K562 (cell line): ENCODE results near the gene NRARP. TPM values are rescaled to one million over a fixed set of nuclear protein-coding genes. Genes with fewer than 3 reads are reported as not detected.

ENCODE experiments used
- CREB1 ChIP-seq, 2 experiments: sonication (generic) in 1 of 2; formaldehyde crosslinking in 1 of 2; IDR thresholded peaks; 2 replicates each; pipeline versions ENCODE4 v1.6.1 to v1.8.0; 2012 to 2022; ENCODE audit warnings: inconsistent platforms in 1 of 2, mild to moderate bottlenecking in 1 of 2, missing genetic modification reagents in 1 of 2, moderate library complexity in 1 of 2
- FOXJ3 ChIP-seq: sonication (generic); formaldehyde crosslinking; IDR thresholded peaks from 2 replicates; pipeline ENCODE4 v1.4.0; 2020; ENCODE audit warnings: mild to moderate bottlenecking, missing genetic modification reagents
- MAFK ChIP-seq: IDR thresholded peaks from 2 replicates; pipeline ENCODE4 v1.6.1; 2011; ENCODE audit warnings: low read length, improper control_type of control experiment
- RBM17 ChIP-seq: fragments of 200-400 bp; formaldehyde crosslinking; IDR thresholded peaks from 2 replicates; pipeline ENCODE4 v1.6.1; 2017; ENCODE audit warnings: low read depth, mild to moderate bottlenecking, low read length, borderline replicate concordance
- TEAD2 ChIP-seq: fragments of 450-650 bp; IDR thresholded peaks from 2 replicates; pipeline ENCODE4 v1.6.1; 2016; ENCODE audit warnings: missing genetic modification characterization, control low read depth, missing compliant biosample characterization
- ZNF12 ChIP-seq: sonication (generic); formaldehyde crosslinking; IDR thresholded peaks from 2 replicates; pipeline ENCODE4 v1.4.0; 2020; ENCODE audit warnings: mild to moderate bottlenecking, missing genetic modification reagents
- ZNF175 ChIP-seq: fragments of 200-800 bp; sonication (Bioruptor generic); IDR thresholded peaks from 2 replicates; pipeline ENCODE4 v1.6.1; 2016; ENCODE audit warnings: low read depth, mild to moderate bottlenecking, missing genetic modification characterization, missing compliant biosample characterization
- ZNF197 ChIP-seq: fragments of 200-800 bp; sonication (Bioruptor generic); IDR thresholded peaks from 2 replicates; pipeline ENCODE4 v1.6.1; 2016; ENCODE audit warnings: low read depth, missing genetic modification characterization, missing compliant biosample characterization
- ZNF3 ChIP-seq: fragments of 250-450 bp; sonication (Bioruptor Pico); IDR thresholded peaks from 2 replicates; pipeline ENCODE4 v1.5.0; 2021; ENCODE audit warnings: mild to moderate bottlenecking, moderate library complexity
- ZNF707 ChIP-seq: fragments of 250-450 bp; sonication (Bioruptor Pico); conservative IDR thresholded peaks from 2 replicates; pipeline ENCODE4 v1.8.0; 2022; ENCODE audit warnings: inconsistent platforms, mild to moderate bottlenecking, moderate library complexity
- polyA plus RNA-seq, 8 experiments: library from polyadenylated mRNA; depleted of rRNA in 4 of 8; stranded (reverse) in 5 of 8; unstranded in 3 of 8; fragments of >200 nt; fragmentation: Nextera tagmentation in 2 of 8; fragmentation: Illumina TruSeq in 1 of 8; extraction: Ambion mirVana in 2 of 8; extraction: Trizol in 1 of 8; gene quantifications; 2 replicates each; pipeline versions ENCODE4 v1.2.1 to v1.2.3, GENCODE V29; 2011 to 2014; ENCODE audit warnings: inconsistent platforms in 1 of 8, missing spikeins in 1 of 8
- total RNA-seq, 7 experiments: library from RNA; depleted of rRNA in 6 of 7; stranded (reverse); fragments of >200 nt in 6 of 7; fragmentation: Illumina TruSeq in 2 of 7; extraction: Trizol in 2 of 7; gene quantifications; 2 replicates each; pipeline versions ENCODE4 v1.2.1 to v1.2.3, GENCODE V29; 2011 to 2021; ENCODE audit warnings: low replicate concordance in 1 of 7
- TF ChIP-seq, protein P1 (sequence below): fragments of 250-450 bp; sonication (Bioruptor Pico); IDR thresholded peaks from 2 replicates; pipeline ENCODE4 v1.4.0; 2020
- TF ChIP-seq, protein P2 (sequence below): fragments of 250-450 bp; sonication (Bioruptor Pico); IDR thresholded peaks from 2 replicates; pipeline ENCODE4 v1.4.0; 2020; ENCODE audit warnings: mild to moderate bottlenecking, moderate library complexity
- TF ChIP-seq, protein P3 (sequence below), 2 experiments: fragments of 450-650 bp in 1 of 2; IDR thresholded peaks; 2 replicates each; pipeline ENCODE4 v1.6.1; 2011 to 2017; ENCODE audit warnings: low read depth in 2 of 2, antibody characterized with exemption in 1 of 2, borderline replicate concordance in 1 of 2, low read length in 1 of 2, mild to moderate bottlenecking in 1 of 2, mixed read lengths in 1 of 2; ENCODE audit not compliant: control insufficient read depth in 1 of 2
- TF ChIP-seq, protein P4 (sequence below): fragments of 450-650 bp; IDR thresholded peaks from 2 replicates; pipeline ENCODE4 v1.6.1; 2016; ENCODE audit warnings: low read depth, mild to moderate bottlenecking, moderate library complexity

The NRARP gene
- total and polyA plus RNA-seq, 9 of the 15 experiments (the other 6 are each of a cell fraction or from before 2014, with no cell fraction given): 2.0 to 24.5 (median 7.2) TPM; not detected in 2

DNA sequence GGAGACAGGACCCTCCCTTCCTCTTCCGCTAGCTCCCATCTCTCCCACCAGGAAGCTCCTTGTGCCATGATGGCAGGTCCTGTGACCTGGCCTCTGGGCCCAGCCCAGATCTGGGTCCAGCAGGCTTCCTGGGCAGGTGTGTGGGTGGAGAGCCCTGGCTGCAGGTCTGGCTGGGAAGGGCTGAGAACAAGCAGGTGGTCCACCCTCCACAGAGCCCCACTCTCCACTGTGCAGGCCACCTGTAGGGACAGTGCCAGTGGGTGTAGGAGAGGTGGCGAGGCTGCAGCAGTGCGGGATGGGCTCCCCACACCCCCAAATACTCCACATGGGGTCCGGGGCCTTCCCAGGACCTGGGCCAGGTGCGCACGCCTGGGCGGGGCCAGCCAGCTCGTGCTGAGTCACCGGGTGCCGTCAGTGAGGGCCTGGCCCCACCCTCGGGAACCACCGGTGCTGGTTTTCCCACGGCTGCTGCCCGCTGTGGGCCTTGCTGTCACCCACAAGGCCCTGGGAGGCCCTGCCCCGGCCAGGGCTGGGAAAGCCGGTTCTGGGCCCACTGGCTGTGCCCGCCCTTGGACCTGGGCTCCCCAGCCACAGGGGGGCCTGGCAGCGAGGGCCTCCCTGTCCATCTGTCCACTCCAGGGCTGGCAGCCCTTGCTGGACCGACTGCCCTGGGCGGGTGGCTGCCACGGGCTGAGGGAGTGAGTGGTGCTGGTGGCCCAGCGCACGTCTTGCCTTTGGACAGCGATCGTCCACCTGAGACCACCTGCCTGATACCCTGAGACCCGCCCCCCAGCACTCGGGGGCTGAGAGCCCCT lies 9.3 kb upstream of the NRARP start (continued):
- TF ChIP-seq ZNF197 (CRISPR knock-in tag) (no peak), TEAD2 (tag) (no peak), ZNF707 (CRISPR knock-in tag) (no peak), MAFK (peak; percentile 34; the same call in 1 of the 2 replicates), ZNF175 (CRISPR knock-in tag) (no peak), ZNF12 (no peak), ZNF3 (CRISPR knock-in tag) (no peak), RBM17 (no peak), FOXJ3 (CRISPR knock-in tag) (no peak), CREB1 (IDR thresholded peaks at IDR 0.05) (no peak), CREB1 (CRISPR knock-in tag; IDR thresholded peaks at IDR 0.05) (peak; percentile 57; the same call in 1 of the 2 replicates)
- TF ChIP-seq, protein P1, sequence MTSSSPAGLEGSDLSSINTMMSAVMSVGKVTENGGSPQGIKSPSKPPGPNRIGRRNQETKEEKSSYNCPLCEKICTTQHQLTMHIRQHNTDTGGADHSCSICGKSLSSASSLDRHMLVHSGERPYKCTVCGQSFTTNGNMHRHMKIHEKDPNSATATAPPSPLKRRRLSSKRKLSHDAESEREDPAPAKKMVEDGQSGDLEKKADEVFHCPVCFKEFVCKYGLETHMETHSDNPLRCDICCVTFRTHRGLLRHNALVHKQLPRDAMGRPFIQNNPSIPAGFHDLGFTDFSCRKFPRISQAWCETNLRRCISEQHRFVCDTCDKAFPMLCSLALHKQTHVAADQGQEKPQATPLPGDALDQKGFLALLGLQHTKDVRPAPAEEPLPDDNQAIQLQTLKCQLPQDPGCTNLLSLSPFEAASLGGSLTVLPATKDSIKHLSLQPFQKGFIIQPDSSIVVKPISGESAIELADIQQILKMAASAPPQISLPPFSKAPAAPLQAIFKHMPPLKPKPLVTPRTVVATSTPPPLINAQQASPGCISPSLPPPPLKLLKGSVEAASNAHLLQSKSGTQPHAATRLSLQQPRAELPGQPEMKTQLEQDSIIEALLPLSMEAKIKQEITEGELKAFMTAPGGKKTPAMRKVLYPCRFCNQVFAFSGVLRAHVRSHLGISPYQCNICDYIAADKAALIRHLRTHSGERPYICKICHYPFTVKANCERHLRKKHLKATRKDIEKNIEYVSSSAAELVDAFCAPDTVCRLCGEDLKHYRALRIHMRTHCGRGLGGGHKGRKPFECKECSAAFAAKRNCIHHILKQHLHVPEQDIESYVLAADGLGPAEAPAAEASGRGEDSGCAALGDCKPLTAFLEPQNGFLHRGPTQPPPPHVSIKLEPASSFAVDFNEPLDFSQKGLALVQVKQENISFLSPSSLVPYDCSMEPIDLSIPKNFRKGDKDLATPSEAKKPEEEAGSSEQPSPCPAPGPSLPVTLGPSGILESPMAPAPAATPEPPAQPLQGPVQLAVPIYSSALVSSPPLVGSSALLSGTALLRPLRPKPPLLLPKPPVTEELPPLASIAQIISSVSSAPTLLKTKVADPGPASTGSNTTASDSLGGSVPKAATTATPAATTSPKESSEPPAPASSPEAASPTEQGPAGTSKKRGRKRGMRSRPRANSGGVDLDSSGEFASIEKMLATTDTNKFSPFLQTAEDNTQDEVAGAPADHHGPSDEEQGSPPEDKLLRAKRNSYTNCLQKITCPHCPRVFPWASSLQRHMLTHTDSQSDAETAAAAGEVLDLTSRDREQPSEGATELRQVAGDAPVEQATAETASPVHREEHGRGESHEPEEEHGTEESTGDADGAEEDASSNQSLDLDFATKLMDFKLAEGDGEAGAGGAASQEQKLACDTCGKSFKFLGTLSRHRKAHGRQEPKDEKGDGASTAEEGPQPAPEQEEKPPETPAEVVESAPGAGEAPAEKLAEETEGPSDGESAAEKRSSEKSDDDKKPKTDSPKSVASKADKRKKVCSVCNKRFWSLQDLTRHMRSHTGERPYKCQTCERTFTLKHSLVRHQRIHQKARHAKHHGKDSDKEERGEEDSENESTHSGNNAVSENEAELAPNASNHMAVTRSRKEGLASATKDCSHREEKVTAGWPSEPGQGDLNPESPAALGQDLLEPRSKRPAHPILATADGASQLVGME (CRISPR knock-in tag): no peak
- TF ChIP-seq, protein P2, sequence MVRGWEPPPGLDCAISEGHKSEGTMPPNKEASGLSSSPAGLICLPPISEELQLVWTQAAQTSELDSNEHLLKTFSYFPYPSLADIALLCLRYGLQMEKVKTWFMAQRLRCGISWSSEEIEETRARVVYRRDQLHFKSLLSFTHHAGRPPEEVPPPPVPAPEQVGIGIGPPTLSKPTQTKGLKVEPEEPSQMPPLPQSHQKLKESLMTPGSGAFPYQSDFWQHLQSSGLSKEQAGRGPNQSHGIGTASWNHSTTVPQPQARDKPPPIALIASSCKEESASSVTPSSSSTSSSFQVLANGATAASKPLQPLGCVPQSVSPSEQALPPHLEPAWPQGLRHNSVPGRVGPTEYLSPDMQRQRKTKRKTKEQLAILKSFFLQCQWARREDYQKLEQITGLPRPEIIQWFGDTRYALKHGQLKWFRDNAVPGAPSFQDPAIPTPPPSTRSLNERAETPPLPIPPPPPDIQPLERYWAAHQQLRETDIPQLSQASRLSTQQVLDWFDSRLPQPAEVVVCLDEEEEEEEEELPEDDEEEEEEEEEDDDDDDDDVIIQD (CRISPR knock-in tag): no peak
- TF ChIP-seq, protein P3, sequence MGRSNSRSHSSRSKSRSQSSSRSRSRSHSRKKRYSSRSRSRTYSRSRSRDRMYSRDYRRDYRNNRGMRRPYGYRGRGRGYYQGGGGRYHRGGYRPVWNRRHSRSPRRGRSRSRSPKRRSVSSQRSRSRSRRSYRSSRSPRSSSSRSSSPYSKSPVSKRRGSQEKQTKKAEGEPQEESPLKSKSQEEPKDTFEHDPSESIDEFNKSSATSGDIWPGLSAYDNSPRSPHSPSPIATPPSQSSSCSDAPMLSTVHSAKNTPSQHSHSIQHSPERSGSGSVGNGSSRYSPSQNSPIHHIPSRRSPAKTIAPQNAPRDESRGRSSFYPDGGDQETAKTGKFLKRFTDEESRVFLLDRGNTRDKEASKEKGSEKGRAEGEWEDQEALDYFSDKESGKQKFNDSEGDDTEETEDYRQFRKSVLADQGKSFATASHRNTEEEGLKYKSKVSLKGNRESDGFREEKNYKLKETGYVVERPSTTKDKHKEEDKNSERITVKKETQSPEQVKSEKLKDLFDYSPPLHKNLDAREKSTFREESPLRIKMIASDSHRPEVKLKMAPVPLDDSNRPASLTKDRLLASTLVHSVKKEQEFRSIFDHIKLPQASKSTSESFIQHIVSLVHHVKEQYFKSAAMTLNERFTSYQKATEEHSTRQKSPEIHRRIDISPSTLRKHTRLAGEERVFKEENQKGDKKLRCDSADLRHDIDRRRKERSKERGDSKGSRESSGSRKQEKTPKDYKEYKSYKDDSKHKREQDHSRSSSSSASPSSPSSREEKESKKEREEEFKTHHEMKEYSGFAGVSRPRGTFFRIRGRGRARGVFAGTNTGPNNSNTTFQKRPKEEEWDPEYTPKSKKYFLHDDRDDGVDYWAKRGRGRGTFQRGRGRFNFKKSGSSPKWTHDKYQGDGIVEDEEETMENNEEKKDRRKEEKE (IDR thresholded peaks at IDR 0.05; ENCODE audit: borderline replicate concordance in 1 of 2, control insufficient read depth in 1 of 2, low read depth in 2 of 2, low read length in 1 of 2): no peak
- TF ChIP-seq, protein P4, sequence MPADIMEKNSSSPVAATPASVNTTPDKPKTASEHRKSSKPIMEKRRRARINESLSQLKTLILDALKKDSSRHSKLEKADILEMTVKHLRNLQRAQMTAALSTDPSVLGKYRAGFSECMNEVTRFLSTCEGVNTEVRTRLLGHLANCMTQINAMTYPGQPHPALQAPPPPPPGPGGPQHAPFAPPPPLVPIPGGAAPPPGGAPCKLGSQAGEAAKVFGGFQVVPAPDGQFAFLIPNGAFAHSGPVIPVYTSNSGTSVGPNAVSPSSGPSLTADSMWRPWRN: no peak
